K562 (cell line): ENCODE results near the gene DNAJA1. TPM values are rescaled to one million over a fixed set of nuclear protein-coding genes. Genes with fewer than 3 reads are reported as not detected.
"Not testable (repeated sequence)": the region's sequence is repeated elsewhere in the genome, so short reads cannot be mapped to it uniquely, and the experiment has no call there.

Experiments
- ATAC-seq: fragments of 200-7000 bp; cut with Tn5 transposase; 3 replicates; pipeline ENCODE4 v1.9.1; 2020; ENCODE audit warnings: moderate library complexity
- BruUV-seq: library from RNA; stranded (reverse); fragments of 400-500 nt; replicated peaks from 2 replicates; lab custom pipeline; 2021; lab: Mats Ljungman, UMichigan
- CTCF ChIA-PET: fragments of 300-600 bp; formaldehyde crosslinking; extraction: SDS; loops from one replicate; lab custom pipeline; 2021; ENCODE audit warnings: low intra/inter-chr PET ratio; lab: Yijun Ruan, JAX
- POLR2A ChIA-PET: fragments of 300-600, 350-650 bp; sonication (Branson Sonifier 250); formaldehyde crosslinking; extraction: SDS; loops from one replicate; lab custom pipeline; 2021; ENCODE audit warnings: antibody characterized with exemption, inconsistent platforms; lab: Yijun Ruan, JAX
- DNase-seq, 4 experiments: peaks; one replicate each; pipeline versions ENCODE4 v3.0.0 to v3.0.0-alpha.2; 2011 to 2018; ENCODE audit warnings: low spot score in 3 of 4, mixed read lengths in 3 of 4; ENCODE audit errors: extremely low read depth in 1 of 4
- FAIRE-seq: peaks from 2 replicates; lab custom pipeline; 2011; peaks lifted over from hg19 to GRCh38; lab: Jason Lieb, UNC
- H2AFZ ChIP-seq: 2 replicates; pipeline ENCODE4 v1.6.0; 2011; ENCODE audit warnings: low read depth, low read length, control low read depth, inconsistent platforms
- H3K27ac ChIP-seq: fragments of 200-600 bp; 3 replicates; pipeline ENCODE4 v1.8.0; 2011; ENCODE audit warnings: low read depth, mild to moderate bottlenecking, control low read depth, inconsistent platforms, low read length, moderate library complexity, mixed read lengths; ENCODE audit errors: extremely low read depth
- H3K27me3 ChIP-seq, 2 experiments: fragments of 300-600 bp in 1 of 2; 2 replicates in 1 of 2; 3 replicates in 1 of 2; pipeline versions ENCODE4 v1.6.0 to v1.8.0; 2011; ENCODE audit warnings: inconsistent platforms in 2 of 2, low read length in 2 of 2, mild to moderate bottlenecking in 1 of 2, mixed read lengths in 1 of 2, moderate library complexity in 1 of 2; ENCODE audit not compliant: control insufficient read depth in 2 of 2, insufficient read depth in 2 of 2
- H3K36me3 ChIP-seq: fragments of 300-600 bp; 3 replicates; pipeline ENCODE4 v1.8.0; 2011; ENCODE audit warnings: mild to moderate bottlenecking, low read length, inconsistent platforms; ENCODE audit not compliant: control insufficient read depth, insufficient read depth
- H3K4me1 ChIP-seq, 2 experiments: fragments of 200-600 bp in 1 of 2; replicated peaks in 1 of 2; 2 replicates in 1 of 2; 3 replicates in 1 of 2; pipeline versions ENCODE4 v1.5.1 to v1.8.0; 2011; ENCODE audit warnings: inconsistent platforms in 2 of 2, low read length in 2 of 2, mild to moderate bottlenecking in 1 of 2, mixed read lengths in 1 of 2, moderate library complexity in 1 of 2; ENCODE audit not compliant: control insufficient read depth in 2 of 2, insufficient read depth in 2 of 2
- H3K4me2 ChIP-seq: 2 replicates; pipeline ENCODE4 v1.6.1; 2011; ENCODE audit warnings: low read length, control low read depth, inconsistent platforms, mixed read lengths; ENCODE audit not compliant: insufficient read depth
- H3K4me3 ChIP-seq: fragments of 200-600 bp; sonication (generic), shearing (Covaris generic); 2 replicates; pipeline ENCODE4 v1.5.1; 2016; ENCODE audit warnings: control low read depth, inconsistent platforms
- H3K79me2 ChIP-seq: fragments of 200-600 bp; 3 replicates; pipeline ENCODE4 v1.8.0; 2011; ENCODE audit warnings: low read length, inconsistent platforms; ENCODE audit not compliant: control insufficient read depth, insufficient read depth
- H3K9ac ChIP-seq, 2 experiments: 2 replicates each; pipeline versions ENCODE4 v1.6.0 to v1.6.1; 2011; ENCODE audit warnings: low read depth in 2 of 2, low read length in 2 of 2, control low read depth in 1 of 2, inconsistent platforms in 1 of 2, mild to moderate bottlenecking in 1 of 2, mixed read lengths in 1 of 2; ENCODE audit not compliant: insufficient read depth in 1 of 2
- H3K9me1 ChIP-seq: one replicate; pipeline ENCODE4 v1.6.0; 2011; ENCODE audit warnings: inconsistent platforms, mild to moderate bottlenecking, low read length, moderate library complexity; ENCODE audit not compliant: control insufficient read depth, insufficient read depth
- H3K9me3 ChIP-seq: replicated peaks from 2 replicates; pipeline ENCODE4 v1.5.1; 2011; ENCODE audit warnings: low read depth, low read length, inconsistent platforms; ENCODE audit not compliant: control insufficient read depth, insufficient read depth
- H4K20me1 ChIP-seq: replicated peaks from 2 replicates; pipeline ENCODE4 v1.6.1; 2011; ENCODE audit warnings: low read length, inconsistent platforms, mixed read lengths; ENCODE audit not compliant: control insufficient read depth, insufficient read depth
- ATF3 ChIP-seq, 2 experiments: fragments of 450-650 bp in 1 of 2; sonication (generic) in 1 of 2; formaldehyde crosslinking in 1 of 2; IDR thresholded peaks in 1 of 2; conservative IDR thresholded peaks in 1 of 2; 2 replicates each; pipeline versions ENCODE4 v1.6.1 to v1.8.1; 2016 to 2023; ENCODE audit warnings: mild to moderate bottlenecking in 2 of 2, moderate library complexity in 2 of 2, inconsistent platforms in 1 of 2, missing genetic modification reagents in 1 of 2
- YY1 ChIP-seq, 3 experiments: IDR thresholded peaks; 2 replicates each; pipeline ENCODE4 v1.6.1; 2011; ENCODE audit warnings: low read length in 2 of 3, mild to moderate bottlenecking in 2 of 3, moderate library complexity in 2 of 3, borderline replicate concordance in 1 of 3, control low read depth in 1 of 3, low read depth in 1 of 3; ENCODE audit not compliant: insufficient read depth in 3 of 3, insufficient replicate concordance in 2 of 3, control insufficient read depth in 1 of 3, insufficient read length in 1 of 3; ENCODE audit errors: extremely low read depth in 1 of 3
- ZNF121 ChIP-seq: sonication (generic); formaldehyde crosslinking; conservative IDR thresholded peaks from 2 replicates; pipeline ENCODE4 v1.8.0; 2022; ENCODE audit warnings: missing genetic modification reagents
- WGBS: fragments of 100-300 bp; shearing (Covaris generic); methylation state at CpG from one replicate; pipeline ENCODE4 v1.1.6; 2016; ENCODE audit warnings: low coverage, mixed read lengths; ENCODE audit not compliant: insufficient coverage; ENCODE audit errors: missing lambda C conversion rate; 5-methylcytosine and 5-hydroxymethylcytosine counted together
- in situ Hi-C: fragments of 300-500 bp; cut with MboI; formaldehyde crosslinking; loops from 4 replicates; pipeline ENCODE4 v1.15.0; 2018; ENCODE audit warnings: inconsistent platforms, mixed read lengths
- intact Hi-C: fragments of 100-400 bp; cut with micrococcal nuclease; formaldehyde crosslinking; loops from 2 replicates; pipeline ENCODE4 v1.14.2; 2022
- polyA plus RNA-seq, 8 experiments: library from polyadenylated mRNA; depleted of rRNA in 4 of 8; stranded (reverse) in 5 of 8; unstranded in 3 of 8; fragments of >200 nt; fragmentation: Nextera tagmentation in 2 of 8; fragmentation: Illumina TruSeq in 1 of 8; extraction: Ambion mirVana in 2 of 8; extraction: Trizol in 1 of 8; gene quantifications; 2 replicates each; pipeline versions ENCODE4 v1.2.1 to v1.2.3, GENCODE V29; 2011 to 2014; ENCODE audit warnings: inconsistent platforms in 1 of 8, missing spikeins in 1 of 8
- total RNA-seq, 7 experiments: library from RNA; depleted of rRNA in 6 of 7; stranded (reverse); fragments of >200 nt in 6 of 7; fragmentation: Illumina TruSeq in 2 of 7; extraction: Trizol in 2 of 7; gene quantifications; 2 replicates each; pipeline versions ENCODE4 v1.2.1 to v1.2.3, GENCODE V29; 2011 to 2021; ENCODE audit warnings: low replicate concordance in 1 of 7

DNAJA1 gene
- total and polyA plus RNA-seq, 9 of the 15 experiments (the other 6 are each of a cell fraction or from before 2014, with no cell fraction given): 109 to 359 (median 175) TPM

DNA sequence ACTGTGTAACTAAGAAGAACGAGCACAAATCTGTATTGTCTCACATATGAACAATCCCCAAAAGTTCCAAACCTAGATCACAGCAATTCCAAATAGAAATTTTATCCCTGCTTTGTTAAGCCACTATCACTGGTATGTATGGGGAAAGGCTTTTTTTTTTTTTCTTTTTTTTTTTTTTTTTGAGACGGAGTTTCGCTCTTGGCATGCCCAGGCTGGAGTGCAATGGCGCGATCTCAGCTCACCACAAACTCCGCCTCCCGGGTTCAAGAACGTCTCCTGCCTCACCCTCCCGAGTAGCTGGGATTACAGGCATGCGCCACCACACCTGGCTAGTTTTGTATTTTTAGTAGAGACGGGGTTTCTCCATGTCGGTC lies 24.4 kb upstream of the DNAJA1 start:
- Histone ChIP-seq H3K79me2 (peaks cover 47% of the 10 kb centered on the region), H3K36me3 (peaks cover 33% of the 10 kb centered on the region), H3K9ac (peak overlapping the region; percentile 86 to 93), H3K27ac (peak overlapping the region; percentile 88), H3K4me2 (peak overlapping the region; percentile 91), H3K4me3 (peak overlapping the region; percentile 76), H2AFZ (peak overlapping the region; percentile 84; the same call in 1 of the 2 replicates), H3K4me1 (peaks cover 0 to 16% of the 10 kb centered on the region in 2 experiments; a peak in 3 of 5 replicates)
- in situ Hi-C loops, BruUV-seq, intact Hi-C loops, FAIRE-seq, H3K9me1 ChIP-seq, H3K27me3 ChIP-seq, CTCF ChIA-PET, H3K9me3 ChIP-seq, H4K20me1 ChIP-seq: not testable (repeated sequence)
- POLR2A ChIA-PET: interaction anchor here (1.0 to 1.4 kb wide), 5 partner anchors 13 to 58 kb away, joined by 3 to 8 read pairs (median 3); partner anchors contain the start of gene DNAJA1
- DNase-seq: peak in 1 of 4 experiments; percentile 40
- TF ChIP-seq YY1 (IDR thresholded peaks at IDR 0.05; ENCODE audit: borderline replicate concordance in 1 of 3, control insufficient read depth in 1 of 3, extremely low read depth in 1 of 3, insufficient read depth in 3 of 3, insufficient read length in 1 of 3, insufficient replicate concordance in 2 of 3, low read depth in 1 of 3, low read length in 2 of 3): peak in 1 of 3 experiments; percentile 28
- WGBS: 4% methylated on average over 10 of the region's 12 CpGs
- peak; percentile 57 for ATAC-seq

DNA sequence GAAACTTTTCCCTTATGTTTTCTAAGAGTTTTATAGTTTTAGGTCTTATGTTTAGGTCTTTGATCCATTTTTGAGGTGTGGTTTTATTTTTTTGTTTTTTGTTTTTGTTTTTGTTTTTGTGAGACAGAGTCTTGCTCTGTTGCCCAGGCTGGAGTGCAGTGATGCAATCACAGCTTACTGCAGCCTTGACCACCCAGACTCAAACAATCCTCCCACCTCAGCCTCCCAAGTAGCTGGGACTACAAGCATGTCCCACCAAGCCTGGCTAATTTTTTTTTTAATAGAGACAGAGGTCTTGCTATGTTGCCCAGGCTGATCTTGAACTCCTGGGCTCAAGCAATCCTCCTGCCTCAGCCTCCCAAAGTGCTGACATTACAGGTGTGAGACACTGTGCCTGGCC lies 19.7 kb upstream of the DNAJA1 start:
- POLR2A ChIA-PET: interaction anchor here (0.9 to 1.0 kb wide), 2 partner anchors 9 kb away, joined by 3 read pairs; no protein-coding TSS in a partner anchor
- ATAC-seq; CTCF ChIA-PET; H4K20me1 ChIP-seq; H3K27me3 ChIP-seq; DNase-seq; intact Hi-C loops; BruUV-seq; H3K36me3 ChIP-seq; H3K9me1 ChIP-seq; FAIRE-seq; H2AFZ ChIP-seq; H3K9me3 ChIP-seq; H3K27ac ChIP-seq; H3K4me2 ChIP-seq; H3K9ac ChIP-seq; H3K4me3 ChIP-seq; in situ Hi-C loops; TF ChIP-seq ATF3 (CRISPR knock-in tag; conservative IDR thresholded peaks at IDR 0.05): not testable (repeated sequence)
- Histone ChIP-seq H3K79me2 (peaks cover 12% of the 10 kb centered on the region), H3K4me1 (peaks cover 0 to 10% of the 10 kb centered on the region in 2 experiments; a peak in 3 of 5 replicates)
- TF ChIP-seq ZNF121 (peak; percentile 47; the same call in 1 of the 2 replicates), ATF3 (IDR thresholded peaks at IDR 0.05) (peak; percentile 24; the same call in 1 of the 2 replicates)
